SU-DHL-6 (cell line): ENCODE measurements around the gene FOXN3.

ENCODE experiments used
- H2AFZ ChIP-seq: fragments of 200-600 bp; sonication (generic); 2 replicates; pipeline ENCODE4 v1.6.1; 2014; ENCODE audit warnings: low read depth, mild to moderate bottlenecking, moderate library complexity, mixed read lengths, antibody characterized with exemption, low read length; ENCODE audit not compliant: severe bottlenecking
- H3F3A ChIP-seq: fragments of 200-600 bp; shearing (Covaris generic); 2 replicates; pipeline ENCODE4 v1.6.0; 2016; ENCODE audit warnings: antibody characterized with exemption, mild to moderate bottlenecking; ENCODE audit not compliant: insufficient read depth
- H3K27ac ChIP-seq: fragments of 200-600 bp; sonication (generic); 2 replicates; pipeline ENCODE4 v1.5.1; 2016; ENCODE audit warnings: low read depth, mild to moderate bottlenecking, low read length, moderate library complexity, mixed read lengths
- H3K27me3 ChIP-seq: fragments of 200-600 bp; sonication (generic), shearing (Covaris generic); 2 replicates; pipeline ENCODE4 v1.6.0; 2014; ENCODE audit warnings: mild to moderate bottlenecking, low read length
- H3K36me3 ChIP-seq: fragments of 200-600 bp; sonication (generic); 2 replicates; pipeline ENCODE4 v1.6.1; 2014; ENCODE audit warnings: mild to moderate bottlenecking, low read length, mixed read lengths
- H3K4me2 ChIP-seq: fragments of 300-600, 200-600 bp; shearing (Covaris generic), sonication (generic); 2 replicates; pipeline ENCODE4 v1.6.0; 2014; ENCODE audit warnings: low read length, low read depth, mild to moderate bottlenecking; ENCODE audit not compliant: poor library complexity, severe bottlenecking
- H3K4me3 ChIP-seq: fragments of 200-600 bp; sonication (generic); 2 replicates; pipeline ENCODE4 v1.5.1; 2014; ENCODE audit warnings: antibody characterized with exemption, low read length, mild to moderate bottlenecking, mixed read lengths; ENCODE audit not compliant: insufficient read depth, poor library complexity, severe bottlenecking
- H3K79me2 ChIP-seq: fragments of 200-600 bp; sonication (generic); 2 replicates; pipeline ENCODE4 v1.6.1; 2014; ENCODE audit warnings: mild to moderate bottlenecking, low read length, moderate library complexity; ENCODE audit not compliant: insufficient read depth
- H3K9ac ChIP-seq: fragments of 200-600 bp; sonication (generic); 2 replicates; pipeline ENCODE4 v1.7.0; 2014; ENCODE audit warnings: mild to moderate bottlenecking, low read length
- H3K9me2 ChIP-seq: fragments of 200-600 bp; sonication (generic); replicated peaks from 2 replicates; pipeline ENCODE4 v1.6.1; 2014; ENCODE audit warnings: low read length; ENCODE audit not compliant: insufficient read depth
- H3K9me3 ChIP-seq: fragments of 200-600 bp; sonication (generic); 2 replicates; pipeline ENCODE4 v1.6.1; 2014; ENCODE audit warnings: low read length, mixed read lengths; ENCODE audit not compliant: insufficient read depth
- H4K20me1 ChIP-seq: fragments of 200-600 bp; sonication (generic); 2 replicates; pipeline ENCODE4 v1.6.1; 2014; ENCODE audit warnings: low read depth, mild to moderate bottlenecking, antibody characterized with exemption, low read length, moderate library complexity, mixed read lengths
- EZH2phosphoT487 ChIP-seq: fragments of 200-600 bp; sonication (generic), shearing (Covaris generic); conservative IDR thresholded peaks from 2 replicates; pipeline ENCODE4 v1.6.1; 2018; ENCODE audit warnings: mild to moderate bottlenecking, antibody characterized with exemption, low read length, moderate library complexity, mixed read lengths
- TF ChIP-seq, protein P1 (sequence below): fragments of 200-600 bp; sonication (generic); IDR thresholded peaks from one replicate; pipeline ENCODE4 v1.5.1; 2017; ENCODE audit warnings: antibody characterized with exemption, mild to moderate bottlenecking, low read length, moderate library complexity; ENCODE audit not compliant: insufficient read depth, poor library complexity, severe bottlenecking

Gene FOXN3

DNA sequence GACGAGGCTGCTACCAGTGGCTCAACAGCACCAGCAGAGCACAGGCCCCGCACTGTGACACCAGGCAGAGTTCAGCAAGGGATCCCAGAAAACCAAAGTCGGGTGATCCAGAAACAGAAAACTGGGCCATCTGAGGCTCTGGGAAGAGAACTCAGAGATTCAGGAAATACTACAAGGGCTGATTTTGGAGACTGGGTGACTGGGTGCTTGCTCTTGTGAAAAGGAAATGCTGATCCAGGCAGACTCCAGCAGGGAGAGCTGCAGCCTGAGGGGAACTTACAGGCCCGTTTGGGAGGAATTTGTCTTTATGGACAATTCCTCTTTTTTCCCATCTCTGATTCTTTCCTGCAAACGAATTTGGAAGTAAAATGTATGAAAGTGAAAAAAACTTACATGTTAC lies 28.2 kb downstream of the FOXN3 start:
- Histone ChIP-seq H3K9me3 (no peaks in the 10 kb centered on the region), H3K79me2 (peaks cover 91% of the 10 kb centered on the region), H3K9me2 (no peaks in the 10 kb centered on the region), H3K4me2 (no peak overlapping the region), H3F3A (peaks cover 39% of the 10 kb centered on the region), H3K9ac (no peak overlapping the region), H4K20me1 (no peaks in the 10 kb centered on the region), H2AFZ (no peak overlapping the region), H3K27ac (peak overlapping the region; percentile 44), H3K4me3 (no peak overlapping the region), H3K36me3 (no peaks in the 10 kb centered on the region), H3K27me3 (no peaks in the 10 kb centered on the region)
- TF ChIP-seq, protein P1, sequence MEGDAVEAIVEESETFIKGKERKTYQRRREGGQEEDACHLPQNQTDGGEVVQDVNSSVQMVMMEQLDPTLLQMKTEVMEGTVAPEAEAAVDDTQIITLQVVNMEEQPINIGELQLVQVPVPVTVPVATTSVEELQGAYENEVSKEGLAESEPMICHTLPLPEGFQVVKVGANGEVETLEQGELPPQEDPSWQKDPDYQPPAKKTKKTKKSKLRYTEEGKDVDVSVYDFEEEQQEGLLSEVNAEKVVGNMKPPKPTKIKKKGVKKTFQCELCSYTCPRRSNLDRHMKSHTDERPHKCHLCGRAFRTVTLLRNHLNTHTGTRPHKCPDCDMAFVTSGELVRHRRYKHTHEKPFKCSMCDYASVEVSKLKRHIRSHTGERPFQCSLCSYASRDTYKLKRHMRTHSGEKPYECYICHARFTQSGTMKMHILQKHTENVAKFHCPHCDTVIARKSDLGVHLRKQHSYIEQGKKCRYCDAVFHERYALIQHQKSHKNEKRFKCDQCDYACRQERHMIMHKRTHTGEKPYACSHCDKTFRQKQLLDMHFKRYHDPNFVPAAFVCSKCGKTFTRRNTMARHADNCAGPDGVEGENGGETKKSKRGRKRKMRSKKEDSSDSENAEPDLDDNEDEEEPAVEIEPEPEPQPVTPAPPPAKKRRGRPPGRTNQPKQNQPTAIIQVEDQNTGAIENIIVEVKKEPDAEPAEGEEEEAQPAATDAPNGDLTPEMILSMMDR, result no peak
- no peak for TF ChIP-seq EZH2phosphoT487

DNA sequence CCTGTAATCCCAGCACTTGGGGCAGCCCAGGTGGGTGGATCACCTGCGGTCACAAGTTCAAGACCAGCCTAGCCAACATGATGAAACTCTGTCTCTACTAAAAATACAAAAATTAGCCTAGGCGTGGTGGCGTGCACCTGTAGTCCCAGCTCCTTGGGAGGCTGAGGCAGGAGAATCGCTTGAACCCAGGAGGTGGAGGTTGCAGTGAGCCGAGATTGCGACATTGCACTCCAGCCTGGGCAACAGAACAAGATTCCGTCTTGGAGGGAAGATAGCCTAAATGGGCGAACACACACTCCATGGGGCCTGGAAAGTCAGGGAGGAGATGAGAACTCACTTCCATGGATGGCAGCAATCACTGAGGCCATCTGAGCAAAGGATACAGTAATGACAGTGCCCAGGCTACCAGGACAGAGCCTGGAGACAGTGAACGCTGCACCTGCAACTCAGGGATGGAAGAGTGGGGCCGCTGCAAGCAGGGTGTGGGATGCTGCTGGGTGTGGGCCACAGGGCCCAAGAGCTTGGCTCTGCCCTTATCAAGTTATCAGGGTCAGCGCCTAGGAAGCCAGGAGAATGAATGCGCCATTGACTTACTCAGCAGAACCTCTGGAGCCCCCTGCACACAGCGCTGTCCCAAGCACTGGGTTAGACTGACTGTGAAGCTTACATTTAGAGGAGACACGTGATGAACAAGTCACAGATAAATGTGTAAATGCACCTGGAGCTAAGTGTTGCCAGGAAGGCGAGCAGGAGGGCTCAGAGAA lies 28.9 kb downstream of the FOXN3 start:
- Histone ChIP-seq H2AFZ (no peak overlapping the region), H3K9me2 (no peaks in the 10 kb centered on the region), H3K36me3 (no peaks in the 10 kb centered on the region), H3K79me2 (peaks cover 89% of the 10 kb centered on the region), H3K9ac (no peak overlapping the region), H3K4me3 (no peak overlapping the region), H4K20me1 (no peaks in the 10 kb centered on the region), H3K27ac (peak overlapping the region; percentile 44), H3K4me2 (no peak overlapping the region), H3F3A (peaks cover 47% of the 10 kb centered on the region), H3K9me3 (no peaks in the 10 kb centered on the region), H3K27me3 (no peaks in the 10 kb centered on the region)
- TF ChIP-seq EZH2phosphoT487, result no peak

DNA sequence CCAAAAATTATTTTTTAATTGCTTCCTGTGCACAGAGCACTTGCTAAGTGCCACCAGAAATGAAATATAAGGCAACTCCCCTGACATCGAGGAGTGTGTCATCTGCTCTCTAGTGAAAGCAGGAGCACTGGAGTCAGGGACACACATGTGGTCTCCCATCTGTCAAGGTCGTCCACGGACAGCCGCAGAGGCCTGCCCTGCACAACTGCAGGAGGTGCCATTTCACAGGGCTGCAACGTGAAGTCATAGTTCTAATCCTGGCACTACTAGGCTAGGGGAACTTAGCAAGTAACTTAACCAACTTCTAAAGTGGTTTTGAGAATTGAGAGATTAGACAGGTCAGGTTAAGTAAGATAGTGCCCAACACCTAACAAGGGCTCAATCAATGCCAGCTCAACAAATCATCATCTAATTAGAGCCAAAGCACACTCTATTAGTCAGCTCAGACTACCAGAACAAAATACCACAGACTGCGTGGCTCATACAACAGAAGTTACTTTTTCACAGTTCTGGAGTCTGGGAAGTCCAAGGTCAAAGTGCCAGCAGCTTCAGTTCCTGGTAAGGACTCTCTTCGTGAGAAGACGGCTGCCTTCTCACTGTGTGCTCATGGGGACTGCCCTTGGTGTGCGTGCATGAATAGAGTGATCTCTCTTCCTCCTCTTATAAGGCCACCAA lies 30.7 kb downstream of the FOXN3 start:
- Histone ChIP-seq H3K9me2 (no peaks in the 10 kb centered on the region), H3F3A (peaks cover 54% of the 10 kb centered on the region), H4K20me1 (no peaks in the 10 kb centered on the region), H3K36me3 (no peaks in the 10 kb centered on the region), H3K4me3 (peak overlapping the region; percentile 16), H3K9ac (peak overlapping the region; percentile 47), H3K27ac (peak overlapping the region; percentile 99), H3K27me3 (no peaks in the 10 kb centered on the region), H3K79me2 (peaks cover 91% of the 10 kb centered on the region), H2AFZ (no peak overlapping the region), H3K9me3 (no peaks in the 10 kb centered on the region), H3K4me2 (peak overlapping the region; percentile 78)
- TF ChIP-seq, protein P1, result no peak
- TF ChIP-seq EZH2phosphoT487, result no peak

DNA sequence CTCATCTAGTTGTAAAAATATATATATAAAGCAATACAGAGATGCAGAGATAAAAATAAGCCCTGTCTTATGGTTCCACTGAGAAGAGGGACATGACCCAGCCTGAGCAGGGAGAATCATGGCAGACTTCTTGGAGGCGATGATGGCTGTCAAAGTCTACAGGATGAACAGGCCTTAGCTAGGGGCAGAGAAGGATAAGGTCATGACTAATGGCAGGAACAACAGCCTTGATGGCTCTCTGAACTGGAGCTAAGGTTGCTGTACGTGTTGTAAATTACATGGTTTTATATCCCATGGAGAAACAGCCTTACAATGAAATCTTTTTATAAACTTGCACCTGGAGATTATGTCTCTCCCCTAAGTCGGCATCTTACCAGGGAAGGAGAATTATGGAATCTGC lies 32.4 kb downstream of the FOXN3 start:
- H2AFZ ChIP-seq, result no peak overlapping the region

More for the DNA sequence above, 32.4 kb downstream of the FOXN3 start:
- Histone ChIP-seq H3K4me3 (peak overlapping the region; percentile 38), H3K9ac (peak overlapping the region; percentile 47), H4K20me1 (no peaks in the 10 kb centered on the region), H3K27ac (peak overlapping the region; percentile 99), H3K36me3 (peaks cover 11% of the 10 kb centered on the region), H3F3A (peaks cover 58% of the 10 kb centered on the region), H3K4me2 (peak overlapping the region; percentile 78), H3K9me3 (peaks cover 10% of the 10 kb centered on the region; the same call in 1 of the 2 replicates), H3K79me2 (peaks cover 93% of the 10 kb centered on the region), H3K27me3 (no peaks in the 10 kb centered on the region), H3K9me2 (no peaks in the 10 kb centered on the region)
- TF ChIP-seq, protein P1, result no peak
- TF ChIP-seq EZH2phosphoT487, result no peak
